ENCODE results near the gene DACH1.

DNA sequence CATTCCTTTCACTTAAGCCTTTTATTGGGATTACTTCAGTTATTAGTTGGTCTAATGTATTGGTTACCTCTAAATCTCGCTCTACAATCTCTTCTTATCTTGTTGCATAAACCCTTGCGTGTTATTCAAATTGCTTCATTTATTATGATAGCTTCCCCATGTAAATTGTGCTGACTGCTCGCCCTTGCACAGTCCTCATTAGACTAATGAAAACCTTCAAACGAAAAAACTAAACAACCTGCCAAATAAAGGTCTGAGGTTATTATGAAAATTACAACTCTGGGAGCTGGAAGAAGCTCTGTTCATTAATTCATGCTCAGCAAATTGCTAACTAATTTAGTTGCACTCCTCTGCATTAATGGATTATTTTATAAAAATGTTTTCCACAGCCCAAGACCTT lies 320.1 kb downstream of the DACH1 start:
- TF ChIP-seq CTCF (IDR thresholded peaks at IDR 0.05; ENCODE audit: insufficient read depth, low read depth, low read length) (no peak), EZH2 (IDR thresholded peaks at IDR 0.05; ENCODE audit: insufficient read depth, low read length) (no peak)
